Psoas muscle (tissue), 8 donors: ENCODE results near the gene NCKAP1. TPM values are rescaled to one million over a fixed set of nuclear protein-coding genes. Genes with fewer than 3 reads are reported as not detected.
A peak's percentile ranks its signal among the peaks of the same experiment; 100 is the strongest.
"Not testable (repeated sequence)": the region's sequence is repeated elsewhere in the genome, so short reads cannot be mapped to it uniquely, and the experiment has no call there.

Source experiments
- ATAC-seq, 4 donors: fragments of 200-7000 bp; cut with Tn5 transposase; one replicate each; pipeline ENCODE4 v1.9.1; 2020; ENCODE audit warnings: moderate library complexity in 3 of 4, mild to moderate bottlenecking in 2 of 4
- DNase-seq, 2 donors: peaks; one replicate each; pipeline ENCODE4 v3.0.0-alpha.2; 2020
- H3K27ac ChIP-seq: fragments of 200-600 bp; one replicate; pipeline ENCODE4 v1.8.0; 2022
- H3K27me3 ChIP-seq, 3 donors: fragments of 200-600 bp in 1 of 3; one replicate each; pipeline versions ENCODE4 v1.6.1 to v1.8.0; 2013 to 2022; ENCODE audit warnings: low read length in 2 of 3, mild to moderate bottlenecking in 2 of 3, moderate library complexity in 1 of 3; ENCODE audit not compliant: insufficient read depth in 3 of 3
- H3K36me3 ChIP-seq, 2 donors: fragments of 200-600 bp in 1 of 2; one replicate each; pipeline versions ENCODE4 v1.6.1 to v1.8.0; 2013 to 2022; ENCODE audit warnings: low read depth in 1 of 2, mild to moderate bottlenecking in 1 of 2, moderate library complexity in 1 of 2; ENCODE audit not compliant: insufficient read depth in 1 of 2
- H3K4me1 ChIP-seq: fragments of 200-600 bp; one replicate; pipeline ENCODE4 v1.8.0; 2022
- H3K4me3 ChIP-seq: fragments of 200-600 bp; one replicate; pipeline ENCODE4 v1.8.0; 2022; ENCODE audit warnings: mild to moderate bottlenecking
- H3K9me3 ChIP-seq: fragments of 200-600 bp; one replicate; pipeline ENCODE4 v1.8.0; 2022
- WGBS, 3 donors: extraction: QIAGEN DNeasy Blood & Tissue Kit; methylation state at CpG; one replicate each; pipeline versions ENCODE4 v1.1.6 to v1.1.7; 2013; 5-methylcytosine and 5-hydroxymethylcytosine counted together
- intact Hi-C, 2 donors: fragments of 100-400 bp; cut with DNase I; formaldehyde crosslinking; loops; one replicate each; pipeline versions ENCODE4 v1.11.0 to v1.14.2; 2022
- polyA plus RNA-seq, 3 donors: library from polyadenylated mRNA; stranded (reverse); fragments of 200-250 nt; gene quantifications; one replicate each; pipeline ENCODE4 v1.2.3, GENCODE V29; 2013
- total RNA-seq, 4 donors: library from RNA; stranded (reverse); fragmentation: NEBNext Ultra II Directional in 2 of 4; extraction: Animal tissue kit (Norgen Biotek cat#: 25700) in 2 of 4; gene quantifications; one replicate each; pipeline versions ENCODE4 v1.2.1 to v1.2.4, GENCODE V29; 2021 to 2023
- TF ChIP-seq, protein P1 (sequence below): fragments of 200-600 bp; IDR thresholded peaks from one replicate; pipeline ENCODE4 v1.8.0; 2022; ENCODE audit warnings: antibody characterized with exemption
- donor health status: healthy with polysubstance abuse.
- donor health status: DM: no; HTN: no; CAD: no; lungs with moderate emphysema.
- donor health status: Bipolar disorder and iron deficiency.
- donor health status: healthy.
- donor health status: DM: yes; HTN: yes; CAD: no.
- donor health status: DM: no; HTN: no; CAD: no.
- donor health status: DM: no; HTN: no; CAD: no.
- donor health status: DM: yes; HTN: yes; CAD: no.

NCKAP1 gene
- total and polyA plus RNA-seq, 7 donors = 94.1 to 262 (median 120) TPM

DNA sequence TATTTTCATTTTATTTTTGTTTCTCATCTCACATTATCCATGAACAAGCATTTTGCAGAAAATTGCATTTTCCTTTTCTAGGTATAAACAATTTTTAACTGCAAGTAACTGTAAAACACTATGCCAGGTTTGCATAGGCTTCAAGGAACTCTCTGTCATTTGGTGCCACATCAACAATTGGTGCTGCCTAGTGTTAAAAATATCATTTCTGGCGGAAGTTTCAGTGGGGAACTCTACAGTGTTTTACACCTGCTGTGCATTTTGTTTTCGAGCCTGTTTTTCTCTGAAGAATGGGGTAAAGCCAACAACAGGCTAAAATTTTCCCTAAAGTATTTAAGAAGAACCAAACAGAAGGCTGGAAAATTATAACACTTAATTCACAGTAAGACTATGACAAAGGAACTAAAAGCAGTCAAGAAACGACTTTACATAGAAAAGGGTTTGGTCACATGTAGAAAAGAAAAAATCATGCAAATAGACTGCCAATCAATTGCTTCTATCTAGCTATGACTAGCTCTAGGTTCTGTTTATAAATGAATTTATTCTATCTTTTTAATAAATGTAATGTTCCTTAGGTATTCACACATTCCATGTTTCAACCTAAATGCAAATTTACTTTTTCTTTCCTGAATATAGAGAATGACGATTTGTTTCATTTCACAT, 150.4 kb downstream of the NCKAP1 start:
- Histone ChIP-seq H3K36me3 (no peaks in the 10 kb centered on the region), H3K9me3 (no peaks in the 10 kb centered on the region), H3K4me1 (no peaks in the 10 kb centered on the region), H3K27me3 (no peaks in the 10 kb centered on the region), H3K4me3 (no peak overlapping the region), H3K27ac (no peak overlapping the region)
- DNase-seq (no peak), ATAC-seq (no peak)
- intact Hi-C loops = no loop called here
- TF ChIP-seq, protein P1, sequence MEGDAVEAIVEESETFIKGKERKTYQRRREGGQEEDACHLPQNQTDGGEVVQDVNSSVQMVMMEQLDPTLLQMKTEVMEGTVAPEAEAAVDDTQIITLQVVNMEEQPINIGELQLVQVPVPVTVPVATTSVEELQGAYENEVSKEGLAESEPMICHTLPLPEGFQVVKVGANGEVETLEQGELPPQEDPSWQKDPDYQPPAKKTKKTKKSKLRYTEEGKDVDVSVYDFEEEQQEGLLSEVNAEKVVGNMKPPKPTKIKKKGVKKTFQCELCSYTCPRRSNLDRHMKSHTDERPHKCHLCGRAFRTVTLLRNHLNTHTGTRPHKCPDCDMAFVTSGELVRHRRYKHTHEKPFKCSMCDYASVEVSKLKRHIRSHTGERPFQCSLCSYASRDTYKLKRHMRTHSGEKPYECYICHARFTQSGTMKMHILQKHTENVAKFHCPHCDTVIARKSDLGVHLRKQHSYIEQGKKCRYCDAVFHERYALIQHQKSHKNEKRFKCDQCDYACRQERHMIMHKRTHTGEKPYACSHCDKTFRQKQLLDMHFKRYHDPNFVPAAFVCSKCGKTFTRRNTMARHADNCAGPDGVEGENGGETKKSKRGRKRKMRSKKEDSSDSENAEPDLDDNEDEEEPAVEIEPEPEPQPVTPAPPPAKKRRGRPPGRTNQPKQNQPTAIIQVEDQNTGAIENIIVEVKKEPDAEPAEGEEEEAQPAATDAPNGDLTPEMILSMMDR = no peak
- WGBS, 3 donors = 68 to 82% (median 73%) methylated on average over 4 of the region's 4 CpGs

DNA sequence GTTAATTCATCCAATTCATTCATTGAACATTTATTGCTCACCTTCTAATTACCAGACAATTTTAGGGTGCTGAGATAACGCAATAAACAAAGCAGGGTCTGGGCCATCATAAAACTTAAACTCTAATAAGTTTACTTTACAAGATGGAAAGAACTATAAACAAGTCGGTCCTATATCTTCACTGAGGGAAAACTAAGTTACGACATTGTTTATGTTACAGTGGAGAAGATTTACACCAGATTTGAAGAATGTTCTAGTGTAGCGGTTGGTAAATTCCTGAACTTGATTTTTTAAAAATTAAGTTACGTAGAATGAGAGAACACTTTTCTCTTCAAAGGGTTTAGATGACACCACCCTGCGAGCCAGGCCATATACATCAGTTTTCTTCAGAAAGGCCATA, 151.2 kb downstream of the NCKAP1 start:
- intact Hi-C loops = no loop called here
- H3K4me1 ChIP-seq = no peaks in the 10 kb centered on the region
- H3K27me3 ChIP-seq = no peaks in the 10 kb centered on the region
- no peaks in the 10 kb centered on the region for H3K36me3 ChIP-seq
- ATAC-seq (no peak), DNase-seq (no peak)
- no peak overlapping the region for H3K4me3 ChIP-seq
- TF ChIP-seq, protein P1 = no peak
- H3K9me3 ChIP-seq = no peaks in the 10 kb centered on the region
- 75 to 77% (median 75%) methylated on average over 6 of the region's 6 CpGs for WGBS, 3 donors
- no peak overlapping the region for H3K27ac ChIP-seq

DNA sequence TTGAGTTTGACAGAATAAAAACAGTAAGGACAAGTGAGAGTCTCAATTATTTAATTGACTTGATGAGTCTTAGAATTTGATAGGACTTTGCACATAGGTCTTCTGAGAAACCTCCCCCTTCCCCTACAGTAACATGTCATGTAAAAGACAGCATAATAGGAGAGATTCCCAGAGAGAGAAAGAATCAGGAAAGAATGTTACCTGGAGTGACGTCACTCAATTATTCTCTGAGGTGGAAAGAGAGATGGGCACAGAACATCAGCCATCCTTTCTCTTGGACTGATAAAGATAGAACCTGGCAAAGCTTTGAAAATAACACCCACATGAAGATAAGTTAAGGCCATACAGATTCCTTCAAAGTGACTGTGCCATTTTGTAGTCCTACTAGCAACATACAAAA, 152.5 kb downstream of the NCKAP1 start:
- Histone ChIP-seq H3K27ac (no peak overlapping the region), H3K27me3 (no peaks in the 10 kb centered on the region), H3K4me3 (no peak overlapping the region), H3K36me3 (no peaks in the 10 kb centered on the region), H3K9me3 (no peaks in the 10 kb centered on the region), H3K4me1 (no peaks in the 10 kb centered on the region)
- intact Hi-C loops = no loop called here
- TF ChIP-seq, protein P1 = no peak
- ATAC-seq (no peak), DNase-seq (no peak)
- 93 to 100% (median 97%) methylated on average over 1 of the region's 1 CpG for WGBS, 3 donors

DNA sequence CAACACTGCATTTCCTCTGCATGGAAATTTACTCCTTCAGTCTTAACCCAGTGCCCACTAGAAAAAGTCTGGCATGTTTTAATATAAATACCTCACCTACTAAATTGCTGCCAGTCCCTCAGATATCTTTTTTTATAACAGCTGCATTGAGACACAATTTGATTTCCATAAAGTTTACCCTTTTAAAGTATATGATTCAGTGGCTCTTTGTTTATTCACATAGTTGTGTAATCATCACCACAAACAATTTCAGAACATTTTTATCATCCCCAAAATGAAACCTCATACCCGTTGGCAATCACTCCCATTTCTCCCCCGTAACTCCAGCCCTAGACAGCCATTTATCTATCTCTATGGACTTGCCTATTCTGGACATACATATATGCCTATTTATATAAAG, 154.8 kb downstream of the NCKAP1 start:
- Histone ChIP-seq H3K36me3 (no peaks in the 10 kb centered on the region), H3K27ac (no peak overlapping the region), H3K4me1 (no peaks in the 10 kb centered on the region), H3K27me3 (no peaks in the 10 kb centered on the region), H3K4me3 (no peak overlapping the region), H3K9me3 (no peaks in the 10 kb centered on the region)
- DNase-seq = no peak
- intact Hi-C loops = no loop called here
- TF ChIP-seq, protein P1 = no peak
- WGBS, 3 donors = 53 to 80% (median 55%) methylated on average over 2 of the region's 2 CpGs
- peak in 2 of 4 donors; percentile 47 to 54 for ATAC-seq

DNA sequence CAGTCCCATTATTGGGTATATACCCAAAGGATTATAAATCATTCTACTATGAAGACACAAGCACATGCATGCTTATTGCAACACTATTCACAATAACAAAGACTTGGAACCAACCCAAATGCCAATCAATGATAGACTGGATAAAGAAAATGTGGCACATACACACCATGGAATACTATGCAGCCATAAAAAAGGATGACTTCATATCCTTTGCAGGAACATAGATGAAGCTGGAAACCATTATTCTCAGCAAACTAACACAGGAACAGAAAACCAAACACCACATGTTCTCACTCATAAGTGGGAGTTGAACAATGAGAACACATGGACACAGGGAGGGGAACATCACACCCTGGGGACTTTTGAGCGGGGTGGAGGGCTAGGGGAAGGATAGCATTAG, 158.2 kb downstream of the NCKAP1 start:
- H3K27me3 ChIP-seq, ATAC-seq, H3K27ac ChIP-seq, H3K9me3 ChIP-seq, H3K4me1 ChIP-seq, DNase-seq, H3K36me3 ChIP-seq, H3K4me3 ChIP-seq, intact Hi-C loops: not testable (repeated sequence)
- 87 to 100% (median 91%) methylated on average over 1 of the region's 1 CpG for WGBS, 3 donors

DNA sequence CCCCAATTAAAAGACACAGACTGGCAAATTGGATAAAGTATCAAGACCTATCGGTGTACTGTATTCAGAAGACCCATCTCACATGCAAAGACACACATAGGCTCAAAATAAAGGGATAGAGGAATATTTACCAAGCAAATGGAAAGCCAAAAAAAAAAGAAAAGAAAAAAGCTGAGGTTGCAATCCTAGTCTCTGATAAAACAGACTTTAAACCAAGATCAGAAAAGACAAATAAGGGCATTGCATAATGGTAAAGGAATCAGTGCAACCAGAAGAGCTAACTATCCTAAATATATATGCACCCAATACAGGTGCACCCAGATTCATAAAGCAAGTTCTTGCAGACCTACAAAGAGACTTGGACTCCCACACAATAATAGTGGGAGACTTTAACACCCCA, 161.6 kb downstream of the NCKAP1 start:
- 94 to 100% (median 97%) methylated on average over 1 of the region's 1 CpG for WGBS, 3 donors
- H3K9me3 ChIP-seq, H3K4me3 ChIP-seq, ATAC-seq, DNase-seq, H3K36me3 ChIP-seq, H3K27ac ChIP-seq, H3K4me1 ChIP-seq, H3K27me3 ChIP-seq, intact Hi-C loops: not testable (repeated sequence)
